Measurements from ENCODE around the gene CREB5.

Gene CREB5

DNA sequence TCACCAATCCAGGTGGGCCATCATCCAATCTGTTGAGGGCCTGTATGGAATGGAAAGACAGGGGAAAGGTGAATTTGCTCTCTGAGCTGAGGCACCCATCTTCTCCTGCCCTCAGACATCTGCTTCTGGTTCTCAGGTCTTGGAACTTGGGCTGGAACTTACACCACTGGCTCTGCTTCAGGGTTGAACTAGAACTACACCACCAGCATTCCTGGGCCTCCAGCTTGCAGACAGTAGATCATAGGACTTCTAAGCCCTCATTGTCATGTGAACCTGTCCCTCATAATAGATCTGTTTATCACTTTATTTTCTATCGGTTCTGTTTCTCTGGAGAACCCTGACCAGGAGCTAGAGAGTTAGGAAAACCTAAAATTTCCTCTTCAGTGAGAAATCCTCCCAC is 233.5 kb downstream of the CREB5 start:
- DNase-seq (ENCODE audit: low spot score) = no peak

DNA sequence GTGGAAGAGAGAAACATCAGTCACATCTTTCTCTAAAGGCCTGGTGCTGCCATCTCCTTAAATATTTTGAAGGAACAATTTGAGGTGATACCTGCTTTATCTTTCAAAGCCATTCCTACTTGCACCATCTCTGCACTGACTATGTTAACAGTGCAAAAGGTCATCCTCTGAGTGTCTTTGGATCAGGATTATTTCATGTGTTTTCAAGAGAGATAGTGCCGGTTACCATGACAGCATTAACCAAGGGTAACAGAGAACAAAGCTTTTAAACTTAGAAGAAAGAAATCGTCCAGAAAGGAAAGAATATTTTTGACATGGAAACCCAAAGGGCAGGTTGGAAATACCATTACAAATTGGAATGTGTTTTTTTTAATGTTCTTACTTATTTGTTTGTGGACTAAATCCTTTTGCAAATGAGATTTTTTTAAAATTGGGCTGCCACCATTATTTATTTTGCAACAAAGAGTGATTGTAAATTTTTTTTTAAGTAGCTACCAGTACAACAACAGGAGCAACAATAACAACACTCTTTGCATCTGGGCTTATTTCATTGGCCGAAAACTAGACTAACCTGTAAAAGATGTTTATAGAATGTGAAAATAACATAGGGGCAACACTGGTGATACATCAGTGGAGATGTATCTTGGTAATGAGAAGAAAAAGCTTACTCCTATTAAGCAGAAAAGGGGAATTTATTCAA is 234.2 kb downstream of the CREB5 start:
- DNase-seq (ENCODE audit: low spot score) = no peak

DNA sequence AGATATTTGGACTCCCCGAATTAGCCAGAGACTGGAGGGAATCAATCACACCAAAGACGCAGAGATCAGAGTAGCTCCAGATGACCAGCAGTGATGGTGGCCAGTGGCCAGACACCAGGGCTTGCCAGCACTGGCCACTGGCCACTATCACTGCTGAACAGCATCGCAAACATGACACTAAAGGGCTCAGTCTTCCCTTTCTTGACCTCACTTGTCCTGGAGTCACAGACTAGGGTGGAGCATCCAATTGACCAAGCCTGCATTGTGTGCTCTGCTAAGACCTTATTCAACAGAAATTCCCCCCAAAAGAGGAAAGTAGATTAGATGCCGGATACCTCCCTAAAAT is 234.7 kb downstream of the CREB5 start:
- DNase-seq (ENCODE audit: low spot score) = no peak

DNA sequence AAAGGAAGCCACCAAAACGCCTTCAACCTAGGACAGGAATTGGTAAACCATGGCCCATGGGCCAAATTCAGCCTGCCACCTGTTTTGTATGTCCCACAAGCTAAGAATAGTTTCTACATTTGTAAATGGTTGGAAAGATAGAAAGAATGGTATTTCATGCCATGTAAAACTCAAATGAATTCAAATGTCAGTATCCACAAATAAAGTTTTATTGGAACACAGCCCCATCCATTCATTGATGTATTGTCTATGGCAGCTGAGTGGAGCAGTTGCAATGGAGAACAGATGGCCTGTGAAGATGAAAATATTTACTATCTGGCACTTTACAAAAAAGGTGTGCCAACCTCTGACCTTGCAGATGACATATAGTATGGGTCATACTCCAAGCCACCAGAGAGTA is 236.9 kb downstream of the CREB5 start:
- DNase-seq (ENCODE audit: low spot score) = no peak

DNA sequence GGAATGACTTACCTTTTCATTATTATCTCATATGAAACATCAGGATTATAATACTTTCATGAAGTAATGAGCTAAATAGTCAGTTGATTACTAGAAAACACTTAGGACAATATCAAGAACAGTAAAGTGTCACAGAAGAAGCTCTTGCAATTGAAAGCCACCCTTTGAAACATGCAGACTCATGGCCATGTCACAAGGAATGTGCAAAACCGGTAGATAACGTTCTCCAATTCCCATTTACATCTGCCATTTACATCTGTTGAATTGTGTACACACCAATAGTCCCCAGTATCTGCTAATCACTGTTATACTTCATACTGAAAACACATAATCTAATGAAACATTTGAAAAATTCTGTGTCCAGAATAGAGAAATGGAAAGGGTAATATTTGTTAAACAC is 237.5 kb downstream of the CREB5 start:
- DNase-seq (ENCODE audit: low spot score) = no peak

DNA sequence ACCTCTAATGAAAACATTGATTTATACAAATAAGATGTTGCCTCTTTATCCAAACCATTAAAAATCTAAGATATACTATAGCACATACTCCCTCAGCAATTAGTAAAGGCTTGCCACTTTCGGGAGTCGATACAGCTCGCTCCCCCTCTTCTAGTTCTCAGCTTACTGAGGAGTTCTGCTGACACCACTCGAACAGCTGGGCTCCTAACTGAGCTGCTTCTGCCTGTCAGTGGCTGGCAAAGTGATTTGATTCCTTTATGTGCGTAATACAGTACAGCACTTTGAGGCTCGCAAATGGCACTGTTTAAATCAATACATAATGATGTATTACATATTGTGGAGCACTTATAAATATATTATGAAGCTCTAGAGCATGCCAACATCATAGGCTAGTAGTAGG is 241.8 kb downstream of the CREB5 start:
- no peak for DNase-seq (ENCODE audit: low spot score)

DNA sequence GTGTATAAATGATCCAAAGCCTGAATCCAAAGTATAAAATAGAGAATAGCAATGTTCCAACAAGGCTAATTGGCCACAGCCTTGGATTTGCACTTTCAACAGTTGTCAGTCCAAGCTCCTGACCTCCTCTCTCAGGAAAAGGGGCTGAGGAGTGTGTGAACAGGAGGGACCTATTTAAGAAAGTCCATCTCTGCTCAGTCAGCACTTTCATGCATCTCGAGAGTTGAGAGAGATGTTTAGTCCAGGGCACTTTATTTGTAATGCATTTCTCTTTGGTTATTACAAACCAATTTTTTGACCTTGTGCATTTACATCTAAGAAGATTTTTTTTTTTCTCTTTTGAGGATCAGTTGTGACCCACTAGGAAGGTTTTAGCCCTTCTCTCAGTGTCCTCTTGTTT is 244.2 kb downstream of the CREB5 start:
- DNase-seq (ENCODE audit: low spot score) = no peak

DNA sequence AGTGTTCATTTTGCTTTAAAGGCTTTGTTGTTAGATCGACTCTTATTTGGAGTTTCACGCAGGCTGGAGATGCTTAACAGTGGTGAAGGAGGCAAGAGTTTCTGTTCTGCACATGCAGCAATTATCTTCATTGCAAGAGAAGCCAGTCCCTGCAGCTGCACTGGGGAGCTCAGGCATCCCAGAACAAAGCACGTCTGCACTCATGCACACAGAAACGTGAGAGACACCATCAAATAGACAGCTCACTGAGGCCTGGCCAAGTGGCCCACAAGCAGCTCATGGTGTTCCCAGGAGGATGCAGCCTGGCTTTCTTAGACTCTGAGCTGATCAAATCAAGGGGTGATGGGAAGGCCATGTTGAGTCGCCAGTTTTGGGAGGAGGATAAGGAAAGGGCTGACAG is 246.1 kb downstream of the CREB5 start:
- DNase-seq (ENCODE audit: low spot score) = no peak

DNA sequence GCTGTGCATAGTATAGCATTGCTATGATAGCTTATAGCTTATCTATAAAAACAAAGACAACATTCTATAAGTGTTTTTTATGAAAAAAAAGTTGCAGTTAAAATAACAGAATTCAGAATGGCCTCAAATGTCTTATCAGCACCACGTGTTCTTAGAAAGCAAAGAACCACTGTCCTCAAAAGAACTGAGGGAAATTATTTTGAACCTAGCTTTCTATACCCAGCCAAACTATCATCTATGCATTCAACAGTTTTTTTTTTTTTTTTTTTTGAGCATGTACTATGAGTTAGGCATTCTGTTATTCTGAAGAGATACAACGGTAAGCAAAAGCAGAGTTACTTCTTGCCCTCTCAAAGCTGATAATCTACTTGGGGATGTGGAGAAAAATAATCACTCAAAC is 247.8 kb downstream of the CREB5 start:
- no peak for DNase-seq (ENCODE audit: low spot score)

DNA sequence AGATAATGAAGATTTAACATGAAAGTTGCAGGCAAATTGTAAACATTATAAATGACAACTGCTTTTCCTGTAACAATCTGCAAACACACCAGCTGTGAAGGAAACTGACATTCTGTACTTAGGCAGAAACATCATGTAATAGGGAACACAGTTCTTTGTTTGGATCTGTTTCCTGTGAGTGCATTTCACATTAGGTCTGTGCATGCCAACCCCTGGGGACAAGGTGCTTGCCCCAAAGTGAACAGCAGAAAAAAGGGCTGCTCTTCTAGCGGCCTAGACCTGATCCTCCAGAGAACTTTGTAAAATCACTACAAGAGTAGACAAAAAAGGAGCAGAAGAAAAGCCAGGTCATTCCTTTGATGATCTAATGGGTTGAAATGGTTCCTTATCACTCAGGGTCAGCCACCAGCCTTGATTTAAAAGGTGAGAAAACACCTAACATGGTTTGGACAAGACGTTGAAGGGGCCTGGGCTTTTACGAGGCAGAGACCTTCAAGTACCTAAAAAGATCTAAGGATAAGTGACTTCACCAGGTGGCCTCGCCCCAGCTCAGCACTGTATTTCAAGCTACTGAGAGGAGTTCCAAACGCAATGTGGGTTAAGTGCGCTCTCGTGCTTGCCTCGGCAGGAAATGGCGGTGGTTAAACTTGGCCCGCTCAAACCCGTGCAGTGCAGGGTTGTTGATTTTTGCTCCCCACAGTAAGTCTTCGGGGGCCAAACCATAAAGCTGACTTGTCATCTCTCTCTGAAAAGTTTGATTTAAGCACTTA is 249.7 kb downstream of the CREB5 start:
- no peak for DNase-seq (ENCODE audit: low spot score)

DNA sequence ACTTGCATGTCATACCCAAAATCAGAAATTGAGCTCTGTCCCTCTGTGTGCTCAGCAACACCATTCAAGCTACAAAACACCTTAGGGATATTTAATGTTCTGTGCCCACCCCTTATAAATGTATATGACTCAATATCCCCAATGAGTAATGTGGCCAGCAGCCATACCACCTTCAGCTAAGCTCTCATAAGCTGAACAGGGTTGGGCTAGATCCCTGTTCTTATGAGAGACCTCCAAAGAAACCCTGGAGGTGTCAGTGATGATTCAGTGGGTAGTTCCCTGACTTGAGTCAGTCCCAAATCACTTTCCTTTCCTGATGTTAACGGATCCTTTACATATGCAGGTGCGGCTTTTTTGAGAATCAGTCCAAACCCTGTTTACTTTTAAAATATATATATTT is 253.8 kb downstream of the CREB5 start:
- no peak for DNase-seq (ENCODE audit: low spot score)

DNA sequence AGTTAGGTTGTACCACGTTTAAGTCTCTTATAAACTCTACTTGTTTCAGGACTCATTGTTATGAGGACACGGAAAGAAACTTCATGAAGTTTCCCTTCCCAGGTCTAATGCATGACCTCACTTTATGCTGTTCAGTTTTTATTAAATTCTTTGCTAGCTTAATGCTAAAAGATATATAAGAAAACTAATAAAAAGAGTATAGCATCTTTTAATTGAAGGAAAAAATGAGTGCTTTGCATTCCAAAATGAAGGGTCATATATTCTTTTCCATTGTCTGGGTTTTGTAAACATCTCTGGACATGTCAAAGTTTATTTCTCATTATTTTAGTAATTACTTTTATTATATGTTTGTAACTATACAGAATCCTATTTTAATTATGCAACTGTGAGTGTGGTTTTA is 255.8 kb downstream of the CREB5 start:
- no peak for DNase-seq (ENCODE audit: low spot score)

DNA sequence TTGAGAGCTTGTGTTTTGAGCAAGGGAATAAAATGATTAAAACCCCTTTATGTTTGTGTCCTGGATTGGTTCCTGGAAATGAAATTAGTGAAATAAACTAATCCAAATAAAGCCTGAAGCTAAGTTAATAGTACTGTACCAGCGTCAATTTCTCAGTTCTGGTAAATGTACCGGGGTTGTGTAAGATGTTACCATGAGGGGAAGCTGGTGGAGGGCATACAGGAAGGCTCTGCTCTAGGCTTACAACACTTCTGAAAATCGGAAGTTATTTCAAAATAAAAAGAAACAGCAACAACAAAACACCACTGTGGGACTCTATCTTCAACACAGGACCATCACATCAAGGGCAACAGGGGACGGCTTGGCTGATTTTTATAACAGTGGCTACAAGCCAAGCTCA is 257.0 kb downstream of the CREB5 start:
- no peak for DNase-seq (ENCODE audit: low spot score)

DNA sequence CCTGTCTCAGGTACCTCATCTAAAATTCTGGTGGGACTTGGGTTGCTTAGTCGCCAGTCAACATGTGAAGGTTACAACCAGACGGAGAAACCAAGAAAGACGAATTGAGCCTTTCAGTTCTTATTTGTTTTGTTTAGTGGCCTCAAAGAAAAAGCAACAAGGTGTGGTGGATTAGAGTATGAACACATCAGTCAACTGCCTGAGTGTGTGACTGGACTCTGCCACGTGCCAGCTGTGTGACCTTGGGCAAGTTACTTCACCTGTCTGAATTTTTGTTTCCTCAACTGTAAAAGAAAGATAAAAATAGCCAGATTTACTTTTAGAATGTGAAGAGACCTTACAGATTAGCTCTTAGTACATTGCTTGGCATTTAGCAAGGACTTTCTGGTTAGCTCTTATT is 259.2 kb downstream of the CREB5 start:
- DNase-seq (ENCODE audit: low spot score) = no peak

DNA sequence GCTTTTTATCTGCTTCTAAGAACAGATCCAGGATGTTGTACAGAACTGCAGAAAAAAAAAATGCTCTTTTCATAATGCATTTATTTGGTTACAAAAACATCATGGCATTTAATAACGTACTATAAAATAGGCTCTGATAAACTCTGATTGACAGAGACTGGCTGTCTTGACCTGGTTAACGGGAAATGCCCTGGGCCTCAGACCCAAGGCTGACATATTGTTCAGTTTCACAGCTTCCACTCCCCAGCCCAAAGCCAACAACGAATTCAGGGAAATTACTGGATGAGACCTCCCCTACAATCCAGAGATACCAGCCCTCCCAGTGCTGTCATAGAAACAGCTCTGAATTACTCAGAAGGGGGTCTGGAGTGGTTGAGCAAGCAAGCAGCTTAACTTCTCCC is 260.1 kb downstream of the CREB5 start:
- no peak for DNase-seq (ENCODE audit: low spot score)

DNA sequence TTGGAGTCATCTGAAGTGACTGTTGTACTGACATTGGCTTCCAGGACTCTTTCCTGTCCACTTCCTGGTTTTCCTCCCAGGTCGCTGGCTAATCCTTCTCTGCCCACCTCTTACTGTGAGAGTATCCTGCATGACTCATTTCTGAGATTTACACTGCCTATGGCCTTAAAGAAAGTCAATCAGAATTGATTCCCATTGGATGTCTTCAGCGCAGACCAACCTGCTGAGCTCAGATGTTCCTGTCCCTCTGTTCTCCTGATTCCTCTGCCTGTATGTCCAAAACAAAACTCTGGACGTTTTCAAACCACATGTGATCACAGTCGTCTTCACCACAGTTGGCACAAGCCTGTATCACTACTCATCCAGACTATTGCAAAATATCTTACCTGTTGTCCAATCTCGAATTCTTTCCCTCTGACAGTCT is 262.1 kb downstream of the CREB5 start:
- no peak for DNase-seq (ENCODE audit: low spot score)

DNA sequence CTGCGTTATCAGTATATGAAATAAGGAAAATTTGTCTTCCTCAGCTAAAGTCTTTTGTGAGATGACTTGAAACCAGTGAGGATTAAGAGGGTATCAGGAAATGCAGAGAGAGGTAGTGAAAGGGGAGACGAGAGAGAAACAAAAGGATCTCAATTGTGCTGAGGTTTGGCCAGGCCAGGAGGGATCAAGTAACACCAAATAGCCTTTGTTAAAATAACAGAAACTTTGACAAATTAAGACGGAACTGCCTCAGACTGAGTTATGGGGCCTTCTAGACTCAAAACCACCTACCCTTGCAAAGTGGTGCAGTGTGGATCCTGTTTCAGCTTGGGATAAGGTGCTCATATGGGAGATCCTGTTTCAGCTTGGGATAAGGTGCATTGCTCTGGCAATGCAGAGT is 263.1 kb downstream of the CREB5 start:
- no peak for DNase-seq (ENCODE audit: low spot score)

DNA sequence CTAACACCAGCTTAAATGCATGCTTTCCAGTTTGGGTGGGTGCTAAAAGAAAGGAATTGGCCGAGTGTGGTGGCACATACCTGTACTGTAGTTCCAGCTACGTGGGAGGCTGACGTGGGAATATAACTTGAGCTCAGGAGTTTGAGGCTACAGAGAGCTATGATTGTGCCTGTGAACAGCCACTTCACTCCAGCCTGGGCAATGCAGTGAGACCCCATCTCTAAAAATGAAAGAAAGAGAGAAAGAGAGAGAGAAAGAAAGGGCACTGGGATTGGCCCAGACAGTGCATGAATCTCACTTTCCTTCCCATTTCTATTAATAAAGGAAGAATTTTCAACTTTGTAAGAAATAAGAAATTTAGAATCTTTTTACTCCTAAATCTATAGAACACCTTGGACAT is 265.4 kb downstream of the CREB5 start:
- no peak for DNase-seq (ENCODE audit: low spot score)

DNA sequence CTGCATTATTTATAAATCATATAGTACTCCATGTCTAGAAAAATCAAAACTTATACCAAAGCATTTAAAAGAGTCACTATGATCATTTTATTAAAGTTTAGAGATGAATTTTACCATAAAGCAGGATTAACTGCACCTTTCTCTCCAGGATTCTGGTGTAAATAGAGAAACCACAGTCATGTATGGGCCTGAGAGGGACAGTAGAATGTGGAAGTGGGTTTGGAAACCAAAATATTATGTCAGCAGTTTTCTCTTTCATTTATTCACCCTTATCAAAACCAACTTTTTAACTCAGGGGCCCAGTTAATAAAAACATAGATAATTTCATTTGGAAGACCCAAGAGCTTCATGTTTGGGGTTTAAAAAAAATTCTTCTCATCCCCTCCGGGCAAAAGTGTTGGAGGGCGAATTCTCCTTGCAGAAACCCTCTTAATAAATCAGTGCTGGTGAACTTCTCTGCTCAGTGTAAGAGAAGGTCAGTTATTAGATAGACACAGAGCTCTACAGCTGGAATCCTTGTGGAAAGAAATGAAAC is 266.2 kb downstream of the CREB5 start:
- DNase-seq (ENCODE audit: low spot score) = no peak

DNA sequence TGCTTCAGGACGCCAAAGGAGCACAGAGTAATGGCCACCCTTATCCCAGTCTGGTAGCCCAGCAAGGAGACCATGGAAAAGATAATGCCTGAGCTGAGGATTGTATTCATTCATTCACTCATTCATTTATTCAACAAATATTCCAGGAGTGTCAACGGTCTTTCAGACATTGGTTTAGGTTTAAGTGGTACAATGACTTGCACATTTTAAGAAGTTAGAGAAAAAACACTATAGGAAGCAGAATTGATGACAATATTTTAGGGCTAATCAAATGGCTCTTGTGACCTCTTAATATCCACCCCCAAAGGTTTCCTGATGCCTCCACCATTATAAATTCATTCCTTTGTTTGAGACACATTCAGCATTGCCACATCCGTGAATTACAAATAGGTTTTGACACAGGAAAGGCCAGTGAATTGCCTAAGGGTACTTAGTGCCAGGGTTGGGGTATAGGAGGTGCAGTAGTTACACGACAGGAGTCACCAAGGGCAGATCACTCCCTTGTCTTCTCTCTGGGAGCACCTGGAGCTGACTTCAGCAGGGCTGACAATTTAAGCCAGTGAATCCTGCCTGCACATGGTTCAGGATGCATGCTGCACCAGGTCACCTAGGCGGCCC is 269.5 kb downstream of the CREB5 start:
- DNase-seq (ENCODE audit: low spot score) = no peak

DNA sequence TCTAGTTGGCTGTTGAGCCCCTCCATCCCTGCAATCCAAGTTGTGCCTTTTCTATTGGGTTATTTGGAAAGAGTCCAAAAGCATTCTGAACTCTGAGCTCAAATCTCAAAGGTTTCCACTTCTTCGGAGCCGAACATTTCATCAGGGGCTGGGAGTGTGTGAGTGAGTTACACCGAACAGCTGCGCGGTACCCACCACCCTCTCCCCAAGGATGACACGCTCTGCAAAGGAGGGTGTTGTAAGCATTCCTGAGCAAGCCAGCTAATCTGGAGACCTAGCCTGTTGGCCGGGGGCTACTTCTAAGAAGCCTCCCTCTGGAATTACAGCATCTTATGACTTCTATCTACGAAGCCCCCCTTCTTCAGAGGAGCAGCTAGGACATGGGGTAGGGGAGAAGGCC is 270.5 kb downstream of the CREB5 start:
- no peak for DNase-seq (ENCODE audit: low spot score)

DNA sequence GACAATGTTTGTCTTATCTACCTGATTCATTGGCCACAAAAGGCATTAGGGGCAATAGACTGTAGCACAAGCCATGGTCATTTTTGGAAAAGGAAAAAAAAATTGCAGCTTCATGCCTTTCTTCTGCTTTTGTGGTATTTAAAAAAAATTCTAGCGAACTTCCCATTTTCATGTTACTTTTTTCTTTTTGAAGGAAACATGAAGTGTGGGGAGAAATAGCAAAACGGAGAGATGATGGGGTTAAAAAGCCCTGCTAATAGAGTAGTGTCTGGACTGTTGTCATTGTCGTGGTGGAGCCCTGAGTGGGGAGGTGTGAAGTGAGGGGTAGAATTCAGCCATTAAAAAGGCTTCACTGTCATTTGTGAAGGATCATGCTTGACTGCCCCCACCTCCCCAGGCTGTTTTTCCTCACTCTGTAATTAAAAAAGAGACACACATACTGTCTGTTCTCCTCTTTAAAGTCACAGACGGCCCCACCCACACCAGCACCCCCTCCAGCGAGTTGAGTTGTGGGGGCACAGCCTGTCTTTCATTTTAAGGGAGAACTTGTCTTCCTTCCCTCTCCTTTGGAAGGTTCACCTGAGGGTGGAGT is 272.4 kb downstream of the CREB5 start:
- no peak for DNase-seq (ENCODE audit: low spot score)

DNA sequence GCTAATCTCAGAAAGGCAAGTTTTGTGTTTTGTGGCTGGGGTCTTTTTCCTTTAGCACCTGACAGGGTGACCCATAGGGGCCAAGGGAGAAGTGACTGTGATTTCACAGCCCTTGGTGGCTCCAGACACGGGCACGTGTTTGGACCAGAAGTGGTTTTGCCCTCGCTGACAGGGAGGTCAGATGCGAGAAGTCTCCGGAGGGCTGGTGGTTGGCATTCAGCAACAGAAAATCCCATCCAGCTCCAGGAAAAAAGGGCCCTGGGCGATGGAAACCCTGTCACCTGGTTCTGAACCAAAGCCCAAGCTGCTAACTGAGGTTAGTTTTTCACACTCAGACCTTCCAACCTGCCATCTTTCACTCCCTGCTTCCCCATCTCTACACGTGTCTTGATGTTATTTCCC is 272.9 kb downstream of the CREB5 start:
- no peak for DNase-seq (ENCODE audit: low spot score)
